DMS 273 treated with DMSO at 0.1 percent for 48 hours (cell line): ENCODE results near the gene FOXG1.

Experiments
- DNase-seq: peaks from one replicate; lab custom pipeline; 2025; lab: John Stamatoyannopoulos, UW

Gene FOXG1

GRCh38 chr14:28761438-28762291, 4.9 kb upstream of the FOXG1 start:
- DNase-seq, result no peak

GRCh38 chr14:28762303-28762954, 4.2 kb upstream of the FOXG1 start:
- DNase-seq, result no peak

GRCh38 chr14:28762955-28763326, 3.6 kb upstream of the FOXG1 start:
- DNase-seq, result no peak

GRCh38 chr14:28763751-28764256, 2.8 kb upstream of the FOXG1 start:
- no peak for DNase-seq

GRCh38 chr14:28764257-28765160, 2.1 kb upstream of the FOXG1 start:
- no peak for DNase-seq

GRCh38 chr14:28765169-28765830, 1.3 kb upstream of the FOXG1 start:
- DNase-seq, result no peak

GRCh38 chr14:28765831-28766468, 637 bp upstream of the FOXG1 start:
- DNase-seq, result no peak

GRCh38 chr14:28767030-28767852, 654 bp downstream of the FOXG1 start:
- no peak for DNase-seq

- DNase-seq, result no peak
Measured at GRCh38 chr14:28767853-28768741, 1.5 kb downstream of the FOXG1 start.

- no peak for DNase-seq
Measured at GRCh38 chr14:28769276-28769880, 2.8 kb downstream of the FOXG1 start.

- DNase-seq, result no peak
Measured at GRCh38 chr14:28770061-28770460, 3.5 kb downstream of the FOXG1 start.

- DNase-seq, result no peak
Measured at GRCh38 chr14:28770630-28771029, 4.0 kb downstream of the FOXG1 start.

GRCh38 chr14:28771168-28771567, 4.6 kb downstream of the FOXG1 start:
- no peak for DNase-seq

- no peak for DNase-seq
Measured at GRCh38 chr14:28772613-28773012, 6.0 kb downstream of the FOXG1 start.

- DNase-seq, result no peak
Measured at GRCh38 chr14:28773176-28773575, 6.6 kb downstream of the FOXG1 start.

- no peak for DNase-seq
Measured at GRCh38 chr14:28773861-28774691, 7.5 kb downstream of the FOXG1 start.

GRCh38 chr14:28774764-28775735, 8.5 kb downstream of the FOXG1 start:
- no peak for DNase-seq
